SK-N-SH (cell line): Measurements from ENCODE around the gene DOCK4.

ENCODE experiments used
- CTCF ChIP-seq: fragments of 200-600 bp; sonication (generic); IDR thresholded peaks from 2 replicates; pipeline ENCODE4 v1.6.1; 2017; ENCODE audit warnings: antibody characterized with exemption, mild to moderate bottlenecking, moderate library complexity
- EZH2phosphoT487 ChIP-seq: fragments of 200-600 bp; sonication (generic); IDR thresholded peaks from 2 replicates; pipeline ENCODE4 v1.6.1; 2017; ENCODE audit warnings: low read depth, mixed run types, mild to moderate bottlenecking, antibody characterized with exemption, moderate library complexity, borderline replicate concordance
- GABPA ChIP-seq: IDR thresholded peaks from 2 replicates; pipeline ENCODE4 v1.4.0; 2012; ENCODE audit warnings: low read depth, mild to moderate bottlenecking
- GATA2 ChIP-seq: sonication (generic); formaldehyde crosslinking; IDR thresholded peaks from 2 replicates; pipeline ENCODE4 v1.5.0; 2020; ENCODE audit warnings: mild to moderate bottlenecking, missing genetic modification reagents
- IRF3 ChIP-seq: fragments of 150-350 bp; IDR thresholded peaks from 2 replicates; pipeline ENCODE4 v1.6.1; 2016; ENCODE audit warnings: mild to moderate bottlenecking, low read depth, low read length
- MEF2A ChIP-seq: IDR thresholded peaks from 2 replicates; pipeline ENCODE4 v1.4.0; 2012; ENCODE audit warnings: low read depth, borderline replicate concordance
- POLR2AphosphoS5 ChIP-seq: IDR thresholded peaks from 2 replicates; pipeline ENCODE4 v1.6.1; 2012; ENCODE audit warnings: low read depth, low read length
- RAD21 ChIP-seq: IDR thresholded peaks from 2 replicates; pipeline ENCODE4 v1.6.1; 2012; ENCODE audit warnings: mild to moderate bottlenecking, low read length
- REST ChIP-seq: IDR thresholded peaks from 2 replicates; pipeline ENCODE4 v1.6.1; 2012; ENCODE audit warnings: mild to moderate bottlenecking, low read depth, low read length, moderate library complexity
- RFX5 ChIP-seq: IDR thresholded peaks from 2 replicates; pipeline ENCODE4 v1.6.1; 2012; ENCODE audit warnings: mild to moderate bottlenecking, improper control_type of control experiment, low read length
- RXRA ChIP-seq: IDR thresholded peaks from 2 replicates; pipeline ENCODE4 v1.4.0; 2012; ENCODE audit warnings: low read depth, mild to moderate bottlenecking, borderline replicate concordance
- SIN3A ChIP-seq: IDR thresholded peaks from 2 replicates; pipeline ENCODE4 v1.6.1; 2012; ENCODE audit warnings: low read depth, mild to moderate bottlenecking, low read length, moderate library complexity, borderline replicate concordance
- SMC3 ChIP-seq: IDR thresholded peaks from 2 replicates; pipeline ENCODE4 v1.6.1; 2012; ENCODE audit warnings: low read depth, low read length, improper control_type of control experiment
- YY1 ChIP-seq: IDR thresholded peaks from 2 replicates; pipeline ENCODE4 v1.4.0; 2012; ENCODE audit warnings: low read depth, mild to moderate bottlenecking

GRCh38 chr7:111952783-111953182 is 253.4 kb downstream of the DOCK4 start:
- TF ChIP-seq MEF2A: no peak
- no peak for TF ChIP-seq IRF3
- TF ChIP-seq SMC3: no peak
- no peak for TF ChIP-seq GABPA
- TF ChIP-seq CTCF: no peak
- TF ChIP-seq RAD21: no peak
- TF ChIP-seq GATA2 (CRISPR knock-in tag): no peak
- TF ChIP-seq POLR2AphosphoS5: no peak
- no peak for TF ChIP-seq SIN3A
- no peak for TF ChIP-seq YY1
- TF ChIP-seq EZH2phosphoT487: no peak
- TF ChIP-seq RFX5: no peak
- no peak for TF ChIP-seq REST
- no peak for TF ChIP-seq RXRA
